Measurements from ENCODE around the gene FHL1. TPM values are rescaled to one million over a fixed set of nuclear protein-coding genes. Genes with fewer than 3 reads are reported as not detected.
A peak's percentile ranks its signal among the peaks of the same experiment; 100 is the strongest.
"Not testable (repeated sequence)": the region's sequence is repeated elsewhere in the genome, so short reads cannot be mapped to it uniquely, and the experiment has no call there.

The FHL1 gene
- total RNA-seq, 1 donor from 2014 or later = 248 TPM

- no peak for DNase-seq (ENCODE audit: low spot score)
These were observed 569 bp upstream of the FHL1 start for GRCh38 chrX:136146614-136147314.

- DNase-seq (ENCODE audit: low spot score) = no peak
These were observed 643 bp downstream of the FHL1 start for GRCh38 chrX:136147976-136148375.

- no peak for DNase-seq (ENCODE audit: low spot score)
These were observed 1.1 kb downstream of the FHL1 start for GRCh38 chrX:136148391-136148790.

GRCh38 chrX:136154998-136155397 lies 7.7 kb downstream of the FHL1 start:
- DNase-seq (ENCODE audit: low spot score) = no peak

- DNase-seq (ENCODE audit: low spot score) = no peak
These were observed 9.3 kb downstream of the FHL1 start for GRCh38 chrX:136156560-136157117.

- DNase-seq (ENCODE audit: low spot score) = no peak
These were observed 9.9 kb downstream of the FHL1 start for GRCh38 chrX:136157187-136157586.

- DNase-seq (ENCODE audit: low spot score) = no peak
These were observed 11.4 kb downstream of the FHL1 start for GRCh38 chrX:136158685-136159084.

GRCh38 chrX:136159611-136160025 lies 12.3 kb downstream of the FHL1 start:
- no peak for DNase-seq (ENCODE audit: low spot score)

- no peak for DNase-seq (ENCODE audit: low spot score)
These were observed 15.7 kb downstream of the FHL1 start for GRCh38 chrX:136162827-136163570.

- no peak for DNase-seq (ENCODE audit: low spot score)
These were observed 16.4 kb downstream of the FHL1 start for GRCh38 chrX:136163689-136164088.

- no peak for DNase-seq (ENCODE audit: low spot score)
These were observed 18.1 kb downstream of the FHL1 start for GRCh38 chrX:136165406-136165805.

GRCh38 chrX:136166221-136166855 lies 19.0 kb downstream of the FHL1 start:
- no peak for DNase-seq (ENCODE audit: low spot score)

GRCh38 chrX:136167989-136168388 lies 20.7 kb downstream of the FHL1 start:
- DNase-seq (ENCODE audit: low spot score) = not testable (repeated sequence)

- DNase-seq (ENCODE audit: low spot score) = peak; percentile 52
These were observed 21.8 kb downstream of the FHL1 start for GRCh38 chrX:136168929-136169735.

GRCh38 chrX:136170139-136170800 lies 22.9 kb downstream of the FHL1 start:
- DNase-seq (ENCODE audit: low spot score) = no peak

- no peak for DNase-seq (ENCODE audit: low spot score)
These were observed 24.1 kb downstream of the FHL1 start for GRCh38 chrX:136171420-136171819.

- DNase-seq (ENCODE audit: low spot score) = no peak
These were observed 29.1 kb downstream of the FHL1 start for GRCh38 chrX:136176399-136176825.

GRCh38 chrX:136179133-136179532 lies 31.8 kb downstream of the FHL1 start:
- no peak for DNase-seq (ENCODE audit: low spot score)

- DNase-seq (ENCODE audit: low spot score) = no peak
These were observed 35.1 kb downstream of the FHL1 start for GRCh38 chrX:136182414-136182813.

GRCh38 chrX:136183172-136183571 lies 35.8 kb downstream of the FHL1 start:
- no peak for DNase-seq (ENCODE audit: low spot score)

- DNase-seq (ENCODE audit: low spot score) = no peak
These were observed 36.6 kb downstream of the FHL1 start for GRCh38 chrX:136183917-136184316.

All from ureter (tissue), 1 donor.